Aorta (tissue), 5 donors: Measurements from ENCODE around the gene DCST2. TPM values are rescaled to one million over a fixed set of nuclear protein-coding genes. Genes with fewer than 3 reads are reported as not detected.

Experiments used
- ATAC-seq: fragments of 200-7000 bp; cut with Tn5 transposase; one replicate; pipeline ENCODE4 v1.9.1; 2022; ENCODE audit warnings: moderate library complexity; ENCODE audit not compliant: low FRiP score
- DNase-seq, 2 donors: peaks; one replicate each; pipeline ENCODE4 v3.0.0-alpha.2; 2020
- H3K27ac ChIP-seq, 2 donors: one replicate each; pipeline ENCODE4 v1.5.1; 2013; ENCODE audit warnings: low read length in 2 of 2, mild to moderate bottlenecking in 2 of 2, moderate library complexity in 2 of 2, control low read depth in 1 of 2, inconsistent platforms in 1 of 2, low read depth in 1 of 2
- H3K27me3 ChIP-seq, 2 donors: one replicate each; pipeline ENCODE4 v1.6.1; 2013; ENCODE audit warnings: control low read depth in 1 of 2, low read length in 1 of 2, mild to moderate bottlenecking in 1 of 2, moderate library complexity in 1 of 2; ENCODE audit not compliant: insufficient read depth in 2 of 2, control insufficient read depth in 1 of 2
- H3K36me3 ChIP-seq, 2 donors: one replicate each; pipeline ENCODE4 v1.6.1; 2013; ENCODE audit warnings: control low read depth in 1 of 2, low read length in 1 of 2, mild to moderate bottlenecking in 1 of 2; ENCODE audit not compliant: insufficient read depth in 2 of 2, control insufficient read depth in 1 of 2
- H3K4me1 ChIP-seq, 2 donors: one replicate each; pipeline ENCODE4 v1.6.1; 2013; ENCODE audit warnings: low read length in 2 of 2, control low read depth in 1 of 2, mild to moderate bottlenecking in 1 of 2, moderate library complexity in 1 of 2; ENCODE audit not compliant: insufficient read depth in 2 of 2, control insufficient read depth in 1 of 2
- H3K4me3 ChIP-seq, 2 donors: one replicate each; pipeline ENCODE4 v1.5.1; 2013; ENCODE audit warnings: low read length in 2 of 2, control low read depth in 1 of 2, mild to moderate bottlenecking in 1 of 2
- H3K9me3 ChIP-seq: one replicate; pipeline ENCODE4 v1.6.1; 2013; ENCODE audit warnings: mild to moderate bottlenecking, low read length; ENCODE audit not compliant: control insufficient read depth
- WGBS, 2 donors: extraction: QIAGEN DNeasy Blood & Tissue Kit; methylation state at CpG; one replicate each; pipeline ENCODE4 v1.1.7; 2013; 5-methylcytosine and 5-hydroxymethylcytosine counted together
- intact Hi-C, 2 donors: fragments of 100-400 bp; cut with DNase I; formaldehyde crosslinking; loops; one replicate each; pipeline versions ENCODE4 v1.14.2 to v1.15.0; 2022
- polyA plus RNA-seq, 2 donors: library from polyadenylated mRNA; stranded (reverse); fragments of 200-250 nt; gene quantifications; one replicate each; pipeline ENCODE4 v1.2.3, GENCODE V29; 2013
- total RNA-seq, 2 donors: library from RNA; stranded (reverse); fragmentation: NEBNext Ultra II Directional; extraction: Animal tissue kit (Norgen Biotek cat#: 25700); gene quantifications; one replicate each; pipeline ENCODE4 v1.2.1, GENCODE V29; 2021
- donor health status: healthy with polysubstance abuse.
- donor health status: Bipolar disorder and iron deficiency.
- donor health status: DM: no; HTN: no; CAD: no.
- donor health status: DM: no; HTN: no; CAD: no.
- donor health status: DM: yes; HTN: yes; CAD: no.

DCST2 gene
- total and polyA plus RNA-seq, 4 donors: 0.25 to 5.6 (median 1.3) TPM

- intact Hi-C loops: loop anchor here (1.0 to 5.0 kb wide), 3 partner anchors 51 to 82 kb away; partner anchors contain the start of genes PBXIP1 (in 1 of the 2) and PMVK (in 1 of the 2)
- 52 to 54% methylated on average over 6 of the region's 6 CpGs for WGBS, 2 donors
- H3K27me3 ChIP-seq: no peaks in the 10 kb centered on the region
- H3K4me3 ChIP-seq: no peak overlapping the region
- no peaks in the 10 kb centered on the region for H3K36me3 ChIP-seq
- H3K27ac ChIP-seq: no peak overlapping the region
- DNase-seq (no peak), ATAC-seq (no peak)
- no peaks in the 10 kb centered on the region for H3K4me1 ChIP-seq
- no peaks in the 10 kb centered on the region for H3K9me3 ChIP-seq
These were observed 15.7 kb downstream of the DCST2 start for GRCh38 chr1:155017946-155018316.

- Histone ChIP-seq H3K9me3 (no peaks in the 10 kb centered on the region), H3K36me3 (no peaks in the 10 kb centered on the region), H3K27ac (peak overlapping the region in 1 of 2 donors; percentile 76), H3K4me3 (peak overlapping the region in 1 of 2 donors; percentile 32), H3K27me3 (no peaks in the 10 kb centered on the region), H3K4me1 (no peaks in the 10 kb centered on the region)
- ATAC-seq (peak; percentile 95), DNase-seq (peak; percentile 88 to 97)
- intact Hi-C loops: loop anchor here (1.0 to 5.0 kb wide), 3 partner anchors 50 to 81 kb away; partner anchors contain the start of genes PBXIP1 (in 1 of the 2) and PMVK (in 1 of the 2)
- WGBS, 2 donors: 3% methylated on average over 37 to 49 of the region's 49 CpGs
These were observed 16.3 kb downstream of the DCST2 start for GRCh38 chr1:155017041-155017945.

GRCh38 chr1:155016231-155016831, 17.2 kb downstream of the DCST2 start:
- intact Hi-C loops: loop anchor here (5.0 kb wide), 2 partner anchors 49 to 59 kb away; partner anchors contain the start of gene PBXIP1 (in 1 of the 2)
- H3K27me3 ChIP-seq: no peaks in the 10 kb centered on the region
- ATAC-seq (no peak), DNase-seq (no peak)
- whole genome bisulfite sequencing, 2 donors: 87% methylated on average over 26 of the region's 26 CpGs
- H3K27ac ChIP-seq: peak overlapping the region in 1 of 2 donors; percentile 12
- no peaks in the 10 kb centered on the region for H3K36me3 ChIP-seq
- no peak overlapping the region for H3K4me3 ChIP-seq
- no peaks in the 10 kb centered on the region for H3K9me3 ChIP-seq
- no peaks in the 10 kb centered on the region for H3K4me1 ChIP-seq

GRCh38 chr1:155015527-155016230, 17.9 kb downstream of the DCST2 start:
- ATAC-seq (no peak), DNase-seq (no peak)
- H3K36me3 ChIP-seq: no peaks in the 10 kb centered on the region
- H3K27ac ChIP-seq: no peak overlapping the region
- no peaks in the 10 kb centered on the region for H3K27me3 ChIP-seq
- WGBS, 2 donors: 79 to 83% methylated on average over 16 of the region's 16 CpGs
- no peak overlapping the region for H3K4me3 ChIP-seq
- H3K4me1 ChIP-seq: no peaks in the 10 kb centered on the region
- intact Hi-C loops: loop anchor here (5.0 kb wide), 2 partner anchors 48 to 58 kb away; partner anchors contain the start of gene PBXIP1 (in 1 of the 2)
- H3K9me3 ChIP-seq: no peaks in the 10 kb centered on the region

- 90 to 91% methylated on average over 29 to 31 of the region's 31 CpGs for WGBS, 2 donors
- H3K27me3 ChIP-seq: no peaks in the 10 kb centered on the region
- ATAC-seq (no peak), DNase-seq (no peak)
- no peaks in the 10 kb centered on the region for H3K36me3 ChIP-seq
- H3K4me3 ChIP-seq: no peak overlapping the region
- H3K4me1 ChIP-seq: no peaks in the 10 kb centered on the region
- no peaks in the 10 kb centered on the region for H3K9me3 ChIP-seq
- intact Hi-C loops: loop anchor here (5.0 kb wide), 2 partner anchors 48 to 58 kb away; partner anchors contain the start of gene PBXIP1 (in 1 of the 2)
- no peak overlapping the region for H3K27ac ChIP-seq
These were observed 18.7 kb downstream of the DCST2 start for GRCh38 chr1:155014709-155015508.

- intact Hi-C loops: no loop called here
- Histone ChIP-seq H3K4me1 (no peaks in the 10 kb centered on the region), H3K27ac (no peak overlapping the region), H3K27me3 (no peaks in the 10 kb centered on the region), H3K4me3 (no peak overlapping the region), H3K9me3 (no peaks in the 10 kb centered on the region), H3K36me3 (no peaks in the 10 kb centered on the region)
- DNase-seq (no peak), ATAC-seq (no peak)
- WGBS, 2 donors: 47 to 64% methylated on average over 5 to 8 of the region's 8 CpGs
These were observed 19.9 kb downstream of the DCST2 start for GRCh38 chr1:155013632-155014031.

GRCh38 chr1:155012776-155013602, 20.6 kb downstream of the DCST2 start:
- DNase-seq (no peak), ATAC-seq (no peak)
- H3K4me3 ChIP-seq: no peak overlapping the region
- H3K36me3 ChIP-seq: no peaks in the 10 kb centered on the region
- H3K4me1 ChIP-seq: no peaks in the 10 kb centered on the region
- H3K27ac ChIP-seq: no peak overlapping the region
- 80 to 83% methylated on average over 3 of the region's 3 CpGs for WGBS, 2 donors
- H3K27me3 ChIP-seq: no peaks in the 10 kb centered on the region
- intact Hi-C loops: no loop called here
- no peaks in the 10 kb centered on the region for H3K9me3 ChIP-seq
